ENCODE results near the gene CXCL3.

Gene CXCL3

DNA sequence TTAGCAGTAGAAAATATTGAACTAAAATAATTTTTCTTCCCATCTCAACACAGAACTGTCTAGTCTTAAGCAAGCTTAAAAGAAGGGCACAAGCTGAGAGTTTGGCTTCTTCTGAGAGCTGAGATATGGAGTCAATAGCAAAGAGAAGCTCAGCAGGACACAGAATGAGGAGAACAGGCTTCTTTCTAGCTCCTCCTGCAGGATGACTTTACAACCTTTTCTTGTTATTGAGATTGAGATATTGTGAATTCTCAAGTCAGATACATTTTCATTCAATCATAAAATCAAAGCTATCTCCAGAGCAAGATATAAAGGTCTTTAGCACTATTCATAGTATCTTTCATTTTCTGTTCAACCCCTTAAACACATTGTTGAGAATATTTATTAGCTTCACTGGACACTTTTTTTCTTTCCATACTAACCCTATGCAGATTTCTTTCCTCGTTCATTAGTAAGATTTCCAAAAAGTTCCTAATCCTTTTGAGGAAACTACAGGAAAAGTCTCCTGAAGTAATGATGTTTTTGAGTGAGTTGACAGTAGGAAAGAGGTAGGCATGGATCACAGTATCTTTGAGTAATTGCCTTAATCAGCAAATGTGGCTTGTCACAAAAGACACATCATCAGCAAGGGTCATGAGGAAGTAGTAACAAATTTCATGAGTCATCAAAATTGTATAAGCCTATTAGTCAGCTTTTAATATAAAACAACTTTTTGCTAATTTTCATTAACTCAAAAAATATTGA lies 17.8 kb upstream of the CXCL3 start:
- no peak for DNase-seq (ENCODE audit: low read depth)
- TF ChIP-seq, protein P1, sequence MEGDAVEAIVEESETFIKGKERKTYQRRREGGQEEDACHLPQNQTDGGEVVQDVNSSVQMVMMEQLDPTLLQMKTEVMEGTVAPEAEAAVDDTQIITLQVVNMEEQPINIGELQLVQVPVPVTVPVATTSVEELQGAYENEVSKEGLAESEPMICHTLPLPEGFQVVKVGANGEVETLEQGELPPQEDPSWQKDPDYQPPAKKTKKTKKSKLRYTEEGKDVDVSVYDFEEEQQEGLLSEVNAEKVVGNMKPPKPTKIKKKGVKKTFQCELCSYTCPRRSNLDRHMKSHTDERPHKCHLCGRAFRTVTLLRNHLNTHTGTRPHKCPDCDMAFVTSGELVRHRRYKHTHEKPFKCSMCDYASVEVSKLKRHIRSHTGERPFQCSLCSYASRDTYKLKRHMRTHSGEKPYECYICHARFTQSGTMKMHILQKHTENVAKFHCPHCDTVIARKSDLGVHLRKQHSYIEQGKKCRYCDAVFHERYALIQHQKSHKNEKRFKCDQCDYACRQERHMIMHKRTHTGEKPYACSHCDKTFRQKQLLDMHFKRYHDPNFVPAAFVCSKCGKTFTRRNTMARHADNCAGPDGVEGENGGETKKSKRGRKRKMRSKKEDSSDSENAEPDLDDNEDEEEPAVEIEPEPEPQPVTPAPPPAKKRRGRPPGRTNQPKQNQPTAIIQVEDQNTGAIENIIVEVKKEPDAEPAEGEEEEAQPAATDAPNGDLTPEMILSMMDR (IDR thresholded peaks at IDR 0.05; ENCODE audit: low read depth, low read length, missing control alignments) = no peak
- no peak overlapping the region for H3K4me3 ChIP-seq (ENCODE audit: low read depth, low read length)

DNA sequence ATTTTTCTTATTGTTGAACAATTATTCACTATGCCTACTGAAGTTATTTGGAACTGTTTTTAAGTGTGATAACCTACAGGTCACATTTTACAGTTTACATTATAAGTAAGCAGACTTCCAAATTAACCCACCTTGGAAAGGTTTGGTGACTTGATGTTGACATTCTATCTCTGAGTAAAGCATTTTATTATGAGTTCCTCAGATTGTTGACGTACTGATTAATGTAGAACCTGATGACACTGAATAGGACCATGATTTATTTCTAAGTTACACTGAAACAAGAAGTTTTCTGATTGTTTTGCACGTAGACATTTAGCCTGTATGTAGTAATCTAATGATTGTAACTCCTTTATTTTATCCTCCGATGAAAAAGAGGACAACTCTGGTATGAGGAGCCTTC lies 17.0 kb upstream of the CXCL3 start:
- TF ChIP-seq, protein P1 (IDR thresholded peaks at IDR 0.05; ENCODE audit: low read depth, low read length, missing control alignments) = no peak
- no peak overlapping the region for H3K4me3 ChIP-seq (ENCODE audit: low read depth, low read length)
- no peak for DNase-seq (ENCODE audit: low read depth)

DNA sequence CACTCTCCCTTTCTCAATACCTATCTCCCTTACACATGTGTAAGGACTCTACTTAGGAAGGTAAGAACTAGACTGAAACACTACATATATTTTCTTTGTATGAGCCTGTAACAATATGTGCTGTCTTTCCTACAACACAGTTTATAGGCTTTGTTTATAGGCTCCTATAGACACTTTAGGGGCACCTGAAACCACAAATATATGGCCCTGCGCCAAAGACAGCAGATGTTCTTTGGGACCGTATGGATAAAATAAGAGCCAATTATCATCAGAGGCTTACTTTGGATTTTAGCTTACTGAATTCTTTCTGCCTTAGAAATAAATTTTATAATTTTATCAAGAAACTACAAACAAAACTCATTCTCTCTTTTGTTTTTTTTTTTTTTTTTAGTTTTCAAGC lies 16.6 kb upstream of the CXCL3 start:
- TF ChIP-seq, protein P1 (IDR thresholded peaks at IDR 0.05; ENCODE audit: low read depth, low read length, missing control alignments) = no peak
- no peak for DNase-seq (ENCODE audit: low read depth)
- H3K4me3 ChIP-seq (ENCODE audit: low read depth, low read length) = no peak overlapping the region

DNA sequence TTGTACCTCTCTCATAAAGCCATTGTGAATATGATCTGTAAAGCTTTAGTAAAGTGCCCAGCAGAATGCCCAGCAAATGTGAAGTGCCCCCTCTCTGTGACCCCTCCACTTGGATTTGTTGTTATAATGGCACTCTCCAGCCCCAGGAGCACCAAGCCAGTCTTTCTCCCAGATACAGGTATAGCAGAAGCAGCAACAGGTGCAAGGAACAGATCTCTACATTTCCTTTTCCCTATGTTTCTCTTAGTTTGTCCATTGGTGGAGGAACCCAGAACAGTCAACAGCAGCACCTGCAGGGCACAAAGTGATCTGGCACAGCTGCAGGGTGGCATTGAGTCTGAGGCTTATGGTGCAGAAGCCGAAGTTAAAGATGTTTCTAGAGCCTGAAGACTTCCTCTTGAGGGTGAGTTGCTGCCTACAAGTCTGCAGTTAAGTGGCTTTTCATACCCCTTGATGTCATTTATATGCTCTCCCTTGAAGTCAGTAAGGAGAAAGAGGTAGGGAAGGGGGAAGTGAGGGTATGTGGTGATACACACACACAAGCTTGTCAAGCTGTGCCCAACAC lies 16.1 kb upstream of the CXCL3 start:
- TF ChIP-seq, protein P1 (IDR thresholded peaks at IDR 0.05; ENCODE audit: low read depth, low read length, missing control alignments) = no peak
- DNase-seq (ENCODE audit: low read depth) = no peak
- no peak overlapping the region for H3K4me3 ChIP-seq (ENCODE audit: low read depth, low read length)

DNA sequence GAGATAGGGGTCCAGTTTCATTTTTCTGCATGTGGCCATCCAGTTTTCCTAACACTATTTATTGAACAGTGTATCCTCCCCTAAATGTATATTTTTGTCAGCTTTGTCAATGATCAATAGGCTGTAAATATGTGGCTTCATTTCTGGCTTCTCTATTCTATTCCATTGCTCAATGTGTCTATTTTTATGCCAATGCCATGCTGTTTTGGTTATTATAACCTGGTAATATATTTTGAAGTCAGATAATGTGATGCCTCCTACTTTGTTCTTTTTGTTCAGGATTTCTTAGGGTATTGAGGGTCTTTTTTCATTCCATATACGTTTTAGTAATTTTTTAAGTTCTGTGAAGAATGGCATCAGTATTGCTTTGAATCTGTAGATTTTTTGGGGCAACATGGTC lies 8.7 kb upstream of the CXCL3 start:
- TF ChIP-seq, protein P1 (IDR thresholded peaks at IDR 0.05; ENCODE audit: low read depth, low read length, missing control alignments) = no peak
- H3K4me3 ChIP-seq (ENCODE audit: low read depth, low read length) = no peak overlapping the region
- DNase-seq (ENCODE audit: low read depth) = no peak

DNA sequence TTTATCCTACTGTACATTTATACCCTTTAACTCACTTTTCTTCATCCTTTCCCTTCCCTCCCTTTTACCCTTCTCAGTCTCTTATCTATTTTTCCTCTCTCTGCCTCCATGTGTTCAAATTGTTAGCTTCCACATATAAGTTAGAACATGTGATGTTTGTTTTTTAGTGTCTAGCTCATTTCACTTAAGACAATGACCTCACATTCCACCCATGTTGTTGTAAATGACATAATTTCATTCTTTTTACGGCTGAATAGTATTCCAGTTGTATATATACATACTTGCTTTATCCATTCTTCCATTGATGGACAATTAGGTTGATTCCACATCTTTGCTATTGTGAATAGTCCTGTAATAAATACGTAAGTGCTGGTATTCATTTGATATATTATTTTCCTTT lies 7.3 kb upstream of the CXCL3 start:
- TF ChIP-seq, protein P1 (IDR thresholded peaks at IDR 0.05; ENCODE audit: low read depth, low read length, missing control alignments) = no peak
- DNase-seq (ENCODE audit: low read depth) = no peak
- H3K4me3 ChIP-seq (ENCODE audit: low read depth, low read length) = no peak overlapping the region

DNA sequence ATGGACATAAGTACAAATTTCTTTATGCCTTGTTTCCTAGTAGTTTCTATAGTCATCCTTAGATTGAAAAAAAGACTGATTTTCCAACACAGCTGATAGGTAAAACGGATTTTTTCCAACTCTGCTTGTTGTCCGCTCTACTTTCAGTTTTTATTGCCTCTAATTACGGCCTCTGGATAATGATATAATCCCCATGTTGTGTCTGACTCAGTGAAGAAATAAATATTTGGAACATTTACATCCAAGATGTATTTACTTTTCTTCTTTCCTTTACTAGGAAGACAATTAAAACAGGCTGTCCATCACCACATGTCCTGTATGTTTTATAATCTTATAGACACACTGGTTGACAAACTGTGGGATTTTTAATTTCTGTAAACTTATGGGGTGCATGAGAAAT lies 6.8 kb upstream of the CXCL3 start:
- TF ChIP-seq, protein P1 (IDR thresholded peaks at IDR 0.05; ENCODE audit: low read depth, low read length, missing control alignments) = no peak
- no peak overlapping the region for H3K4me3 ChIP-seq (ENCODE audit: low read depth, low read length)
- DNase-seq (ENCODE audit: low read depth) = no peak
